ENCODE data around the gene RALGAPA2. TPM values are rescaled to one million over a fixed set of nuclear protein-coding genes. Genes with fewer than 3 reads are reported as not detected.

The RALGAPA2 gene
- total RNA-seq, 4 donors from 2014 or later: 18.4 to 27.4 (median 25.2) TPM

DNA sequence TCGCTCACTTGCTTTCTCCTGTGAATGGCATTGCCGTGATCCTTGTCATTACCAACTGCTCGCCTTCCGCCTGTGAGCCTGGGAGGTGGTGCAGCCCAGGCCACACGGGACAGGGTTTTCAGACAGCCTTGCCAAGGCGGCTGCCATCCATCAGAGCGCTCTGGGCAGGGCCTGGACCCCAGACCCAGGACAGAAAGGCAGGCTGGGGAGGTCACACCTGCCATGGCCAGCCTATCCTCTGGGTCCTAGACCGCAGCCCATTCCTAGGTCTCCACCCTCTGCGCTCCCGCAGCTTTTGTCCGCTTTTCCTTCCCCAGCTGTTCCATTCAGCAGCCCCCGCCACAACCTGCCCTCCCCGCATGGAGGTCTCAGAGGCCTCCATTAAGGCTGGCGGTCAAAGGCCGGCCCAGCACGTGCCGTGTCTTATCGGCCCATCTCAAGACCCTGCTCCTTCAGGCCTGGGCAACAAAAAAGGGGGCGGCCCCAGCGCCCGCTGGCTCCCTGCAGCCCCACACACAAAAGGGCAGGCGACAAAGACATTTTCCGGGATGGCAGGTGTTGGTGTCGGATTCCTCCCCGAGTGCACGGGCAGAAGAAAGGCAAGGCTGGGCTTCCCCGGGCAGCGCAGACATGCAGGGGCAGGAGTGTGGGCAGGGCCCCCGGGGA lies 316.4 kb downstream of the RALGAPA2 start:
- WGBS, 2 donors (ENCODE audit: low coverage in 1 of 2): 94% methylated on average over 7 of the region's 29 CpGs; no CpG with 5 or more reads in 1 of the 2 donors
- H3K36me3 ChIP-seq: peaks cover 0 to 66% of the 10 kb centered on the region in 2 donors

DNA sequence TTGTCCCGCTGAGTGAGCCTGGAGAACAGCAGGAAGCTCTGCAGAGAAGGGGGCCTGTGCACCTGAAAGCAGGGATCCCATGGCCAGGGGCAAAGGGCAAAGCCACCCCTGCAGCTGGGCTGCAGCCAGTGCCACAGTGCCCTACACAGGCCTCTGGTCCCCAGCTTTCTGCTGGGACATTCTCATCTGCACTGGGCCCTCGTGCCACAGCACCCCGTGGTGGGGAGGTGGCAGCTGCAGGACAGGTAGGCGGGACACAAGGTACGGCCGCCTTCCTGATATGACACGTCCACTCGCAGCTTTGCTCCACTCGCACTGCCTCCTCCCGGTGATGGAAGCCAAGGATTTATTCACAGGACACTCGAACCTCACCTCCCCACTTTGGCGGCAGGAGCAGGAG lies 317.4 kb downstream of the RALGAPA2 start:
- WGBS, 2 donors (ENCODE audit: low coverage in 1 of 2): 100% methylated on average over 1 of the region's 12 CpGs
- no peaks in the 10 kb centered on the region for H3K9me3 ChIP-seq
- no peak overlapping the region for H3K4me3 ChIP-seq
- H3K27ac ChIP-seq: no peak overlapping the region
- H3K27me3 ChIP-seq: no peaks in the 10 kb centered on the region
- no peaks in the 10 kb centered on the region for H3K4me1 ChIP-seq
- H3K36me3 ChIP-seq: peaks cover 0 to 74% of the 10 kb centered on the region in 2 donors
- no peak for ATAC-seq
- TF ChIP-seq POLR2A (IDR thresholded peaks at IDR 0.05) (no peak), EP300 (IDR thresholded peaks at IDR 0.05) (no peak), POLR2AphosphoS5 (IDR thresholded peaks at IDR 0.05) (no peak)
- TF ChIP-seq, protein P1, sequence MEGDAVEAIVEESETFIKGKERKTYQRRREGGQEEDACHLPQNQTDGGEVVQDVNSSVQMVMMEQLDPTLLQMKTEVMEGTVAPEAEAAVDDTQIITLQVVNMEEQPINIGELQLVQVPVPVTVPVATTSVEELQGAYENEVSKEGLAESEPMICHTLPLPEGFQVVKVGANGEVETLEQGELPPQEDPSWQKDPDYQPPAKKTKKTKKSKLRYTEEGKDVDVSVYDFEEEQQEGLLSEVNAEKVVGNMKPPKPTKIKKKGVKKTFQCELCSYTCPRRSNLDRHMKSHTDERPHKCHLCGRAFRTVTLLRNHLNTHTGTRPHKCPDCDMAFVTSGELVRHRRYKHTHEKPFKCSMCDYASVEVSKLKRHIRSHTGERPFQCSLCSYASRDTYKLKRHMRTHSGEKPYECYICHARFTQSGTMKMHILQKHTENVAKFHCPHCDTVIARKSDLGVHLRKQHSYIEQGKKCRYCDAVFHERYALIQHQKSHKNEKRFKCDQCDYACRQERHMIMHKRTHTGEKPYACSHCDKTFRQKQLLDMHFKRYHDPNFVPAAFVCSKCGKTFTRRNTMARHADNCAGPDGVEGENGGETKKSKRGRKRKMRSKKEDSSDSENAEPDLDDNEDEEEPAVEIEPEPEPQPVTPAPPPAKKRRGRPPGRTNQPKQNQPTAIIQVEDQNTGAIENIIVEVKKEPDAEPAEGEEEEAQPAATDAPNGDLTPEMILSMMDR (IDR thresholded peaks at IDR 0.05): no peak

More for the DNA sequence above, 316.4 kb downstream of the RALGAPA2 start:
- TF ChIP-seq POLR2A (IDR thresholded peaks at IDR 0.05) (no peak), EP300 (IDR thresholded peaks at IDR 0.05) (no peak), POLR2AphosphoS5 (IDR thresholded peaks at IDR 0.05) (no peak)
- TF ChIP-seq, protein P1 (IDR thresholded peaks at IDR 0.05): no peak
- no peaks in the 10 kb centered on the region for H3K4me1 ChIP-seq
- H3K27ac ChIP-seq: no peak overlapping the region
- H3K4me3 ChIP-seq: no peak overlapping the region
- ATAC-seq: no peak
- H3K9me3 ChIP-seq: no peaks in the 10 kb centered on the region
- H3K27me3 ChIP-seq: no peaks in the 10 kb centered on the region

DNA sequence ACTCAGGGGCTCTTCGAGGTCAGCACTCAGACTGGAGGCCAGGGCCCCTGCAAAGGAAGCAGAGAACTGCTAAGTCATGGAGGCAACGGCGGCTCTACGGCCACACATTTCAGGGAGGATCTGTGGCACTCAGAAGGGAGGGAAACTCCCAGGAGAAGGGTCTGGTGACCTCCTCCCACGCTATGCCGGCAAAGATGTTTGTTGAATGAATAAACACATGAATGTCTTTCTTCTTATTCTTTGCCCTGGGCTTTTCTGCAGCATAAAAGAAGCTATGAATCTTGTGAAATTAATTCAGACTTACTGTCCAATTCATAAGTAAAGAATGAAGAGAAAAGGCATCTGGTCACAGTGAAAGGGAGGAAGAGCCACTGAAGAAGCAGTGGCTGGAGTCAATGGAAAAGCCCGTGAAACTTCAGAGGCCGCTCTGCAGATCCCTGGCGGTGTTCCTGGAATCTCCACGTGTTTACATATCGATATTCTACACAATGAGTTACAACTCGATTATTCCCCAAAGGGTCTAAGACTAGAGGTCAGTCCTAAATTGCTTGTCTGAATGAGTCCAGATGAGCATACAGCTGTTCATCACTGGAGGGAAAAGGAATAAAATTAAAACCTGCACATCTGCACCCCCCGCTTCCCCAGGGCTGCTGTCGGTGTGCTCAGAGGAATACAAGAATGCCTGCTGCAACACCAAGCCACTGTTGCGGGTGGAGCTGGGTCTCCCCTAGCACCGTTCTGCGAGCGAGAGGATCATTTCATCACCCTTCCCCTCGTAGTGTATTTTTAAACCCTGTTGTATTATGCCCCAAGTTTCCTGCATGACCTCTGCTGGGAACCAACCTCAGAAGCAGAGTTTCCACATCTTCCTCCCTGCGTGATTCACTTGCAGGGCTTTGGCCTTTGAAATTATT lies 319.0 kb downstream of the RALGAPA2 start:
- 52 to 54% methylated on average over 9 to 15 of the region's 20 CpGs for WGBS, 2 donors (ENCODE audit: low coverage in 1 of 2)
- no peaks in the 10 kb centered on the region for H3K27me3 ChIP-seq
- H3K4me1 ChIP-seq: no peaks in the 10 kb centered on the region
- no peak for ATAC-seq
- TF ChIP-seq EP300 (IDR thresholded peaks at IDR 0.05): no peak
- no peak for TF ChIP-seq POLR2A (IDR thresholded peaks at IDR 0.05)
- TF ChIP-seq, protein P1 (IDR thresholded peaks at IDR 0.05): no peak
- TF ChIP-seq POLR2AphosphoS5 (IDR thresholded peaks at IDR 0.05): no peak
- H3K9me3 ChIP-seq: no peaks in the 10 kb centered on the region
- no peak overlapping the region for H3K4me3 ChIP-seq
- peaks cover 0 to 70% of the 10 kb centered on the region in 2 donors for H3K36me3 ChIP-seq
- no peak overlapping the region for H3K27ac ChIP-seq

DNA sequence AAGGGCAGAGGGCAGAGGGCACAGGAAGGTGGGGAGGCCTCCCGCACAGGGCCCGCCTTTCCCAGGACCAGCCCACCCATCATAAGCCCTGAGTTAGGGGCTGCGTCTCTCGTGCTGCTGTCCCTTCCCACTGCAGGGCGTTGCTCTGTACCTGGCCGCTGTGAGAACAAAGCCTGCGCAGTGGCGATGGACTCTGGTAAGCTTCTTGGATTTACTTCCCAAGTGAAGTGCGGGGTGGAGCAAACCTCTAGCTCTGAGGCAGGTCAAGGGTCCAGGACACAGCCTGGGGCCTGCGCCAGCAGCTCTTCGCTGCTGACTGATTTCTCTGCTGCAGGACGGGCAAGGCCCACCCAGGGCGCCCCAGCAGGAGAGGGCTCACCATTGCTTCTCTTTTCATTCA lies 320.7 kb downstream of the RALGAPA2 start:
- Histone ChIP-seq H3K36me3 (peaks cover 0 to 61% of the 10 kb centered on the region in 2 donors), H3K4me3 (no peak overlapping the region)

More for the DNA sequence above, 320.7 kb downstream of the RALGAPA2 start:
- Histone ChIP-seq H3K9me3 (no peaks in the 10 kb centered on the region), H3K27me3 (no peaks in the 10 kb centered on the region), H3K4me1 (no peaks in the 10 kb centered on the region), H3K27ac (no peak overlapping the region)
- ATAC-seq: no peak
- TF ChIP-seq EP300 (IDR thresholded peaks at IDR 0.05): no peak
- no peak for TF ChIP-seq POLR2AphosphoS5 (IDR thresholded peaks at IDR 0.05)
- no peak for TF ChIP-seq POLR2A (IDR thresholded peaks at IDR 0.05)
- TF ChIP-seq, protein P1 (IDR thresholded peaks at IDR 0.05): no peak
- 100% methylated on average over 1 of the region's 13 CpGs; no CpG with 5 or more reads in 1 of the 2 donors for WGBS, 2 donors (ENCODE audit: low coverage in 1 of 2)
